ENCODE measurements around the gene LCE3C.
"Not testable (repeated sequence)": the region's sequence is repeated elsewhere in the genome, so short reads cannot be mapped to it uniquely, and the experiment has no call there.

LCE3C gene

GRCh38 chr1:152599934-152600333 is at the start of gene LCE3C:
Gene LCE3C, plus strand, starts transcription at chr1:152600234. Its CDS starts 498 bp downstream, at chr1:152600732.
- no peak for DNase-seq

GRCh38 chr1:152565115-152565514 is 34.9 kb upstream of the LCE3C start:
- DNase-seq, result peak; percentile 29

GRCh38 chr1:152565535-152566215 is 34.4 kb upstream of the LCE3C start:
- no peak for DNase-seq

GRCh38 chr1:152566681-152567080 is 33.4 kb upstream of the LCE3C start, which contains the start of gene LCE3E:
Gene LCE3E, minus strand, starts transcription at chr1:152566780. Its CDS starts 572 bp downstream, at chr1:152566208.
- DNase-seq, result no peak

- DNase-seq, result peak; percentile 86
Observed at GRCh38 chr1:152577168-152577567, 22.9 kb upstream of the LCE3C start.

- DNase-seq, result not testable (repeated sequence)
Observed at GRCh38 chr1:152579526-152579925, 20.5 kb upstream of the LCE3C start.

GRCh38 chr1:152580433-152580832 is 19.6 kb upstream of the LCE3C start, which contains the start of gene LCE3D:
Gene LCE3D, minus strand, starts transcription at chr1:152580516. Its CDS starts 580 bp downstream, at chr1:152579936.
- DNase-seq, result no peak

- no peak for DNase-seq
Observed at GRCh38 chr1:152582647-152583046, 17.4 kb upstream of the LCE3C start.

GRCh38 chr1:152585586-152585985 is 14.4 kb upstream of the LCE3C start:
- DNase-seq, result no peak

- DNase-seq, result no peak
Observed at GRCh38 chr1:152596986-152597385, 3.0 kb upstream of the LCE3C start.

- DNase-seq, result no peak
Observed at GRCh38 chr1:152613511-152613910, 13.5 kb downstream of the LCE3C start, which contains the start of gene LCE3B. Gene LCE3B, plus strand, starts transcription at chr1:152613811. Its CDS starts 0 bp downstream, at chr1:152613811.

- DNase-seq, result no peak
Observed at GRCh38 chr1:152621993-152622392, 22.0 kb downstream of the LCE3C start.

GRCh38 chr1:152622803-152623202 is 22.8 kb downstream of the LCE3C start, which contains the start of gene LCE3A:
Gene LCE3A, minus strand, starts transcription at chr1:152623103. Its CDS starts 0 bp downstream, at chr1:152623103.
- DNase-seq, result peak; percentile 44

GRCh38 chr1:152623203-152623844 is 23.3 kb downstream of the LCE3C start:
- peak; percentile 58 for DNase-seq

GRCh38 chr1:152626744-152627143 is 26.7 kb downstream of the LCE3C start:
- DNase-seq, result no peak

GRCh38 chr1:152630596-152630995 is 30.6 kb downstream of the LCE3C start:
- no peak for DNase-seq

- no peak for DNase-seq
Observed at GRCh38 chr1:152640351-152640750, 40.3 kb downstream of the LCE3C start.

- no peak for DNase-seq
Observed at GRCh38 chr1:152643945-152644344, 43.9 kb downstream of the LCE3C start.

GRCh38 chr1:152645146-152645545 is 45.1 kb downstream of the LCE3C start:
- DNase-seq, result no peak

GRCh38 chr1:152646656-152647055 is 46.6 kb downstream of the LCE3C start:
- no peak for DNase-seq
